ENCODE results near the gene MPEG1. TPM values are rescaled to one million over a fixed set of nuclear protein-coding genes. Genes with fewer than 3 reads are reported as not detected.

Gene MPEG1
- total and polyA plus RNA-seq, 9 of the 15 experiments (the other 6 are each of a cell fraction or from before 2014, with no cell fraction given), result 0.07 TPM; not detected in 8

- TF ChIP-seq REST (IDR thresholded peaks at IDR 0.05; ENCODE audit: borderline replicate concordance) (no peak), REST (CRISPR knock-in tag; IDR thresholded peaks at IDR 0.05; ENCODE audit: low read depth) (no peak), TBP (optimal IDR thresholded peaks at IDR 0.05; ENCODE audit: low read depth, low read length) (no peak), SIN3B (IDR thresholded peaks at IDR 0.05; ENCODE audit: low read depth) (no peak), TRIM24 (IDR thresholded peaks at IDR 0.05) (peak; percentile 32 to 48; a peak in 2 of 4 replicates), ATF3 (IDR thresholded peaks at IDR 0.05) (peak; percentile 21; the same call in 1 of the 2 replicates), ATF3 (CRISPR knock-in tag; conservative IDR thresholded peaks at IDR 0.05) (no peak), SRSF9 (IDR thresholded peaks at IDR 0.05; ENCODE audit: borderline replicate concordance, low read depth, low read length) (no peak), SMAD3 (CRISPR knock-in tag; conservative IDR thresholded peaks at IDR 0.05) (no peak), DLX4 (CRISPR knock-in tag; IDR thresholded peaks at IDR 0.05) (no peak), PHB (CRISPR knock-in tag; IDR thresholded peaks at IDR 0.05) (no peak), CCNT2 (IDR thresholded peaks at IDR 0.05; ENCODE audit: borderline replicate concordance, extremely low read depth, insufficient read length, low read depth, low read length) (no peak), ZNF764 (CRISPR knock-in tag; IDR thresholded peaks at IDR 0.05; ENCODE audit: low read depth) (no peak), BCL6 (CRISPR knock-in tag; IDR thresholded peaks at IDR 0.05) (no peak), ARHGAP35 (IDR thresholded peaks at IDR 0.05; ENCODE audit: partially characterized antibody) (no peak)
Observed at GRCh38 chr11:59196777-59197176, 15.9 kb downstream of the MPEG1 start (continued).
